HepG2 (cell line): Measurements from ENCODE around the gene LRRN4CL. TPM values are rescaled to one million over a fixed set of nuclear protein-coding genes. Genes with fewer than 3 reads are reported as not detected.

Source experiments
- DNMT3B ChIP-seq: conservative IDR thresholded peaks from 2 replicates; pipeline ENCODE4 v1.6.1; 2016; ENCODE audit warnings: missing biosample characterization, control low read depth
- DR1 ChIP-seq: sonication (generic); formaldehyde crosslinking; IDR thresholded peaks from 2 replicates; pipeline ENCODE4 v1.8.0; 2021; ENCODE audit warnings: mild to moderate bottlenecking, missing genetic modification reagents, inconsistent platforms
- HMGA1 ChIP-seq: sonication (generic); formaldehyde crosslinking; conservative IDR thresholded peaks from 2 replicates; pipeline ENCODE4 v1.4.0; 2020; ENCODE audit warnings: missing genetic modification reagents
- MAFG ChIP-seq: sonication (generic); formaldehyde crosslinking; IDR thresholded peaks from 2 replicates; pipeline ENCODE4 v1.5.1; 2020; ENCODE audit warnings: mild to moderate bottlenecking, missing genetic modification reagents
- NAIF1 ChIP-seq: sonication (generic); formaldehyde crosslinking; IDR thresholded peaks from 2 replicates; pipeline ENCODE4 v1.5.0; 2020; ENCODE audit warnings: mild to moderate bottlenecking, missing genetic modification reagents, borderline replicate concordance
- NCOA1 ChIP-seq: sonication (generic); formaldehyde crosslinking; IDR thresholded peaks from 2 replicates; pipeline ENCODE4 v1.9.0; 2021; ENCODE audit warnings: missing genetic modification reagents
- NR2F2 ChIP-seq: IDR thresholded peaks from 2 replicates; pipeline ENCODE4 v1.6.1; 2012; ENCODE audit warnings: low read depth, inconsistent platforms, borderline replicate concordance
- NR2F6 ChIP-seq, 2 experiments: IDR thresholded peaks; 2 replicates each; pipeline ENCODE4 v1.6.1; 2016; ENCODE audit warnings: antibody characterized with exemption in 1 of 2, mild to moderate bottlenecking in 1 of 2
- PHF21A ChIP-seq: sonication (generic); formaldehyde crosslinking; IDR thresholded peaks from 2 replicates; pipeline ENCODE4 v1.5.0; 2020; ENCODE audit warnings: mild to moderate bottlenecking, missing genetic modification reagents
- PTBP1 ChIP-seq: fragments of 200-400 bp; formaldehyde crosslinking; IDR thresholded peaks from 2 replicates; pipeline ENCODE4 v1.6.1; 2018; ENCODE audit warnings: low read length, low read depth; ENCODE audit not compliant: poor library complexity, severe bottlenecking
- RARA ChIP-seq: IDR thresholded peaks from 2 replicates; pipeline ENCODE4 v1.6.1; 2016; ENCODE audit warnings: missing genetic modification reagents, missing compliant biosample characterization
- RARG ChIP-seq: sonication (generic); formaldehyde crosslinking; IDR thresholded peaks from 2 replicates; pipeline ENCODE4 v1.4.0; 2020; ENCODE audit warnings: low read depth, mild to moderate bottlenecking, missing genetic modification reagents
- SP1 ChIP-seq, 2 experiments: fragments of 450-650 bp in 1 of 2; sonication (generic) in 1 of 2; formaldehyde crosslinking in 1 of 2; IDR thresholded peaks; 2 replicates each; pipeline versions ENCODE4 v1.4.0 to v1.6.1; 2016 to 2020; ENCODE audit warnings: missing genetic modification reagents in 1 of 2
- TAF1 ChIP-seq: sonication (generic); formaldehyde crosslinking; IDR thresholded peaks from 2 replicates; pipeline ENCODE4 v1.4.0; 2020; ENCODE audit warnings: missing genetic modification reagents
- ZBTB3 ChIP-seq: sonication (generic); formaldehyde crosslinking; IDR thresholded peaks from 2 replicates; pipeline ENCODE4 v1.4.0; 2020; ENCODE audit warnings: low read depth, mild to moderate bottlenecking, moderate library complexity, missing genetic modification reagents, borderline replicate concordance
- ZNF446 ChIP-seq: sonication (generic); formaldehyde crosslinking; IDR thresholded peaks from 2 replicates; pipeline ENCODE4 v1.5.0; 2020; ENCODE audit warnings: mild to moderate bottlenecking, missing genetic modification reagents
- ZNF549 ChIP-seq: sonication (generic); formaldehyde crosslinking; IDR thresholded peaks from 2 replicates; pipeline ENCODE4 v1.5.0; 2020; ENCODE audit warnings: missing genetic modification reagents
- ZNF605 ChIP-seq: sonication (generic); formaldehyde crosslinking; IDR thresholded peaks from 2 replicates; pipeline ENCODE4 v1.8.0; 2022; ENCODE audit warnings: mild to moderate bottlenecking, missing genetic modification reagents
- ZNF788 ChIP-seq: sonication (generic); formaldehyde crosslinking; IDR thresholded peaks from 2 replicates; pipeline ENCODE4 v1.5.0; 2020; ENCODE audit warnings: mild to moderate bottlenecking, missing genetic modification reagents, borderline replicate concordance
- polyA plus RNA-seq, 8 experiments: library from polyadenylated mRNA; depleted of rRNA in 3 of 8; stranded (reverse) in 7 of 8; unstranded in 1 of 8; fragments of >200 nt; fragmentation: Illumina TruSeq in 4 of 8; extraction: Trizol in 4 of 8; gene quantifications; 2 replicates each; pipeline versions ENCODE4 v1.2.1 to v1.2.3, GENCODE V29; 2011 to 2016; ENCODE audit warnings: low read depth in 4 of 8, missing spikeins in 1 of 8, mixed read lengths in 1 of 8; ENCODE audit not compliant: insufficient read depth in 1 of 8
- total RNA-seq, 5 experiments: library from RNA; depleted of rRNA; stranded (reverse); fragments of >200 nt; fragmentation: Illumina TruSeq; extraction: Trizol; gene quantifications; 2 replicates each; pipeline ENCODE4 v1.2.3, GENCODE V29; 2016; ENCODE audit warnings: low read depth in 1 of 5
- TF ChIP-seq, protein P1 (sequence below): sonication (generic); formaldehyde crosslinking; IDR thresholded peaks from 2 replicates; pipeline ENCODE4 v1.5.1; 2020; ENCODE audit warnings: missing genetic modification reagents, mild to moderate bottlenecking, borderline replicate concordance
- TF ChIP-seq, protein P2 (sequence below): sonication (generic); formaldehyde crosslinking; IDR thresholded peaks from 2 replicates; pipeline ENCODE4 v1.4.0; 2020; ENCODE audit warnings: mild to moderate bottlenecking, missing genetic modification reagents
- TF ChIP-seq, protein P3 (sequence below): sonication (generic); formaldehyde crosslinking; IDR thresholded peaks from 2 replicates; pipeline ENCODE4 v1.4.0; 2020; ENCODE audit warnings: missing genetic modification reagents
- TF ChIP-seq, protein P4 (sequence below): sonication (generic); formaldehyde crosslinking; IDR thresholded peaks from 2 replicates; pipeline ENCODE4 v1.5.1; 2020; ENCODE audit warnings: missing genetic modification reagents, mild to moderate bottlenecking, borderline replicate concordance
- TF ChIP-seq, protein P5 (sequence below): sonication (generic); formaldehyde crosslinking; IDR thresholded peaks from 2 replicates; pipeline ENCODE4 v1.8.0; 2023; ENCODE audit warnings: mild to moderate bottlenecking, missing genetic modification reagents

LRRN4CL gene
- total and polyA plus RNA-seq, 2 of the 13 experiments (the other 11 are each of a cell fraction or from before 2014, with no cell fraction given) = 0.11 TPM; not detected in 1

DNA sequence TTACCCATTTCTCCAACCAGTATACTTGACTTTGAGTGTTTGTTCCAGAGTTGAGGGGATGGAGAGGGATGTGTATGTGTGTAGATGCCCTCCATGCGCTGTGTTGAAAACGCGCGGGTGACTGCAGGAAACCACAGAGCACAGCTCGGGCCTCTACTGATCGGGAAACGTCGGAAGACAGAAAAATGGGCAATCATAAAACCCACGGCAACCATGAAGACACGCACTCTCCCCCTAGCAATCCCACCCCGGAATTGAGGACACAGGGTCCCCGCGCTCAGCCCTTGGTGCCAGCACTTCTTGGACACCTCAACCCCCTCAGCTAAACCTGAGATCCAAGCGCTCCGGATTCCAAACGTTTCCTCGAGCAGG lies 18.1 kb downstream of the LRRN4CL start (continued):
- TF ChIP-seq, protein P1, sequence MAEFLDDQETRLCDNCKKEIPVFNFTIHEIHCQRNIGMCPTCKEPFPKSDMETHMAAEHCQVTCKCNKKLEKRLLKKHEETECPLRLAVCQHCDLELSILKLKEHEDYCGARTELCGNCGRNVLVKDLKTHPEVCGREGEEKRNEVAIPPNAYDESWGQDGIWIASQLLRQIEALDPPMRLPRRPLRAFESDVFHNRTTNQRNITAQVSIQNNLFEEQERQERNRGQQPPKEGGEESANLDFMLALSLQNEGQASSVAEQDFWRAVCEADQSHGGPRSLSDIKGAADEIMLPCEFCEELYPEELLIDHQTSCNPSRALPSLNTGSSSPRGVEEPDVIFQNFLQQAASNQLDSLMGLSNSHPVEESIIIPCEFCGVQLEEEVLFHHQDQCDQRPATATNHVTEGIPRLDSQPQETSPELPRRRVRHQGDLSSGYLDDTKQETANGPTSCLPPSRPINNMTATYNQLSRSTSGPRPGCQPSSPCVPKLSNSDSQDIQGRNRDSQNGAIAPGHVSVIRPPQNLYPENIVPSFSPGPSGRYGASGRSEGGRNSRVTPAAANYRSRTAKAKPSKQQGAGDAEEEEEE (CRISPR knock-in tag) = no peak
- TF ChIP-seq SP1 (IDR thresholded peaks at IDR 0.05) = no peak
- TF ChIP-seq SP1 (CRISPR knock-in tag; IDR thresholded peaks at IDR 0.05) = 0 out of 2 replicates have a peak, but pooled peaks have one; percentile 3
- no peak for TF ChIP-seq HMGA1 (CRISPR knock-in tag)
- no peak for TF ChIP-seq ZNF549 (CRISPR knock-in tag)
- TF ChIP-seq ZNF788 (CRISPR knock-in tag) = no peak
- TF ChIP-seq NR2F2 = no peak
- TF ChIP-seq ZBTB3 = no peak
- TF ChIP-seq PHF21A = 0 out of 2 replicates have a peak, but pooled peaks have one; percentile 69
- TF ChIP-seq RARG = no peak
- TF ChIP-seq, protein P2, sequence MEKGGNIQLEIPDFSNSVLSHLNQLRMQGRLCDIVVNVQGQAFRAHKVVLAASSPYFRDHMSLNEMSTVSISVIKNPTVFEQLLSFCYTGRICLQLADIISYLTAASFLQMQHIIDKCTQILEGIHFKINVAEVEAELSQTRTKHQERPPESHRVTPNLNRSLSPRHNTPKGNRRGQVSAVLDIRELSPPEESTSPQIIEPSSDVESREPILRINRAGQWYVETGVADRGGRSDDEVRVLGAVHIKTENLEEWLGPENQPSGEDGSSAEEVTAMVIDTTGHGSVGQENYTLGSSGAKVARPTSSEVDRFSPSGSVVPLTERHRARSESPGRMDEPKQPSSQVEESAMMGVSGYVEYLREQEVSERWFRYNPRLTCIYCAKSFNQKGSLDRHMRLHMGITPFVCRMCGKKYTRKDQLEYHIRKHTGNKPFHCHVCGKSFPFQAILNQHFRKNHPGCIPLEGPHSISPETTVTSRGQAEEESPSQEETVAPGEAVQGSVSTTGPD = 0 out of 2 replicates have a peak, but pooled peaks have one; percentile 17
- TF ChIP-seq MAFG (CRISPR knock-in tag) = no peak
- no peak for TF ChIP-seq NAIF1 (CRISPR knock-in tag)
- no peak for TF ChIP-seq PTBP1
- TF ChIP-seq DR1 (CRISPR knock-in tag) = no peak
- TF ChIP-seq ZNF446 (CRISPR knock-in tag) = peak; percentile 6; the same call in 1 of the 2 replicates
- TF ChIP-seq, protein P3, sequence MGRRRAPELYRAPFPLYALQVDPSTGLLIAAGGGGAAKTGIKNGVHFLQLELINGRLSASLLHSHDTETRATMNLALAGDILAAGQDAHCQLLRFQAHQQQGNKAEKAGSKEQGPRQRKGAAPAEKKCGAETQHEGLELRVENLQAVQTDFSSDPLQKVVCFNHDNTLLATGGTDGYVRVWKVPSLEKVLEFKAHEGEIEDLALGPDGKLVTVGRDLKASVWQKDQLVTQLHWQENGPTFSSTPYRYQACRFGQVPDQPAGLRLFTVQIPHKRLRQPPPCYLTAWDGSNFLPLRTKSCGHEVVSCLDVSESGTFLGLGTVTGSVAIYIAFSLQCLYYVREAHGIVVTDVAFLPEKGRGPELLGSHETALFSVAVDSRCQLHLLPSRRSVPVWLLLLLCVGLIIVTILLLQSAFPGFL (CRISPR knock-in tag) = no peak
- TF ChIP-seq NR2F6 (IDR thresholded peaks at IDR 0.05) = no peak
- TF ChIP-seq NR2F6 (CRISPR knock-in tag; IDR thresholded peaks at IDR 0.05) = no peak
- no peak for TF ChIP-seq DNMT3B (CRISPR knock-in tag)
- TF ChIP-seq, protein P4, sequence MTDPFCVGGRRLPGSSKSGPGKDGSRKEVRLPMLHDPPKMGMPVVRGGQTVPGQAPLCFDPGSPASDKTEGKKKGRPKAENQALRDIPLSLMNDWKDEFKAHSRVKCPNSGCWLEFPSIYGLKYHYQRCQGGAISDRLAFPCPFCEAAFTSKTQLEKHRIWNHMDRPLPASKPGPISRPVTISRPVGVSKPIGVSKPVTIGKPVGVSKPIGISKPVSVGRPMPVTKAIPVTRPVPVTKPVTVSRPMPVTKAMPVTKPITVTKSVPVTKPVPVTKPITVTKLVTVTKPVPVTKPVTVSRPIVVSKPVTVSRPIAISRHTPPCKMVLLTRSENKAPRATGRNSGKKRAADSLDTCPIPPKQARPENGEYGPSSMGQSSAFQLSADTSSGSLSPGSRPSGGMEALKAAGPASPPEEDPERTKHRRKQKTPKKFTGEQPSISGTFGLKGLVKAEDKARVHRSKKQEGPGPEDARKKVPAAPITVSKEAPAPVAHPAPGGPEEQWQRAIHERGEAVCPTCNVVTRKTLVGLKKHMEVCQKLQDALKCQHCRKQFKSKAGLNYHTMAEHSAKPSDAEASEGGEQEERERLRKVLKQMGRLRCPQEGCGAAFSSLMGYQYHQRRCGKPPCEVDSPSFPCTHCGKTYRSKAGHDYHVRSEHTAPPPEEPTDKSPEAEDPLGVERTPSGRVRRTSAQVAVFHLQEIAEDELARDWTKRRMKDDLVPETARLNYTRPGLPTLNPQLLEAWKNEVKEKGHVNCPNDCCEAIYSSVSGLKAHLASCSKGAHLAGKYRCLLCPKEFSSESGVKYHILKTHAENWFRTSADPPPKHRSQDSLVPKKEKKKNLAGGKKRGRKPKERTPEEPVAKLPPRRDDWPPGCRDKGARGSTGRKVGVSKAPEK (CRISPR knock-in tag) = no peak
- no peak for TF ChIP-seq TAF1
- TF ChIP-seq ZNF605 (CRISPR knock-in tag) = no peak; the same call in 1 of the 2 replicates
- TF ChIP-seq NCOA1 (CRISPR knock-in tag) = no peak
- TF ChIP-seq, protein P5, sequence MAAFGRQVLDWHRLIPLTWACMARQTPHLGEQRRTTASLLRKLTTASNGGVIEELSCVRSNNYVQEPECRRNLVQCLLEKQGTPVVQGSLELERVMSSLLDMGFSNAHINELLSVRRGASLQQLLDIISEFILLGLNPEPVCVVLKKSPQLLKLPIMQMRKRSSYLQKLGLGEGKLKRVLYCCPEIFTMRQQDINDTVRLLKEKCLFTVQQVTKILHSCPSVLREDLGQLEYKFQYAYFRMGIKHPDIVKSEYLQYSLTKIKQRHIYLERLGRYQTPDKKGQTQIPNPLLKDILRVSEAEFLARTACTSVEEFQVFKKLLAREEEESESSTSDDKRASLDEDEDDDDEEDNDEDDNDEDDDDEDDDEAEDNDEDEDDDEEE (CRISPR knock-in tag) = no peak
- no peak for TF ChIP-seq RARA (CRISPR knock-in tag)
